ENCODE results near the gene BTC. TPM values are rescaled to one million over a fixed set of nuclear protein-coding genes. Genes with fewer than 3 reads are reported as not detected.

Gene BTC
- total and polyA plus RNA-seq, 9 of the 15 experiments (the other 6 are each of a cell fraction or from before 2014, with no cell fraction given) = not detected

DNA sequence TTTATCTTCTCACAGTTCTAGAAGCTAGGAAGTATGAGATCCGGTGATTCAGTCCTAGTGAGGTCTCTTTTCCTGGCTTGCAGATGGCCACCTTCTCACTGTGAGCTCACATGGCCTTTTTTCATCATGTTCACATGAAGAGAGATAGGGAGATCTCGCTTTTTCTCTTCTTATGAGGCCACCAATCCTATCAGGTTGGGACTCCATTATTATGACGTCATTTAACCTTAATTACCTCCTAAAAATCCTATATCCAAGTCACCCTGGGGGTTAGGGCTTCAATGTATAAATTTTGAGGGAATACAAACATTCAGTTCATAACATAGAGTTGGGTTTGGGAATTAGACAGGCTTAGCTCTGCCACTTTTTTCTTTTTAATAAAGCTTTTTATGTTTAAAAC lies 6.0 kb upstream of the BTC start:
- ATAC-seq (no peak), FAIRE-seq (no peak), DNase-seq (ENCODE audit: extremely low read depth in 1 of 4, low spot score in 3 of 4) (no peak)
- BruUV-seq (replicated peaks) = no TSS peak
- Histone ChIP-seq H3K27me3 (ENCODE audit: control insufficient read depth in 2 of 2, insufficient read depth in 2 of 2, low read length in 2 of 2) (0 out of 5 replicates have a peak, but pooled peaks cover 0 to 2% of the 10 kb centered on the region in 2 experiments), H3K4me1 (replicated peaks in 1 of 2; ENCODE audit: control insufficient read depth in 2 of 2, insufficient read depth in 2 of 2, low read length in 2 of 2) (no peaks in the 10 kb centered on the region), H3K9ac (ENCODE audit: insufficient read depth in 1 of 2, low read depth in 2 of 2, low read length in 2 of 2) (no peak overlapping the region), H3K79me2 (ENCODE audit: control insufficient read depth, insufficient read depth, low read length) (no peaks in the 10 kb centered on the region), H3K4me3 (no peak overlapping the region), H3K4me2 (ENCODE audit: insufficient read depth, low read length) (no peak overlapping the region), H3K9me1 (ENCODE audit: control insufficient read depth, insufficient read depth, low read length) (no peaks in the 10 kb centered on the region), H3K27ac (ENCODE audit: extremely low read depth, low read depth, low read length) (no peak overlapping the region), H2AFZ (ENCODE audit: low read depth, low read length) (no peak overlapping the region), H3K9me3 (replicated peaks; ENCODE audit: control insufficient read depth, insufficient read depth, low read depth, low read length) (no peaks in the 10 kb centered on the region), H3K36me3 (ENCODE audit: control insufficient read depth, insufficient read depth, low read length) (no peaks in the 10 kb centered on the region), H4K20me1 (replicated peaks; ENCODE audit: control insufficient read depth, insufficient read depth, low read length) (no peaks in the 10 kb centered on the region)
- ChIA-PET CTCF (ENCODE audit: low intra/inter-chr PET ratio) (interaction anchor here (0.6 kb wide), 1 partner anchor 196 kb away, joined by 3 read pairs; no protein-coding TSS in a partner anchor), POLR2A (interaction anchor here (0.8 kb wide), 1 partner anchor 198 kb away, joined by 3 read pairs; no protein-coding TSS in a partner anchor)
- 0% methylated on average over 3 of the region's 3 CpGs for WGBS (ENCODE audit: insufficient coverage, low coverage, missing lambda C conversion rate)
- intact Hi-C loops (cut with micrococcal nuclease) = no loop called here
- TF ChIP-seq ZNF41 (CRISPR knock-in tag; conservative IDR thresholded peaks at IDR 0.05) = no peak
- peak; percentile 48; the same call in 1 of the 2 replicates for TF ChIP-seq ATF7 (IDR thresholded peaks at IDR 0.05)
- TF ChIP-seq, protein P1, sequence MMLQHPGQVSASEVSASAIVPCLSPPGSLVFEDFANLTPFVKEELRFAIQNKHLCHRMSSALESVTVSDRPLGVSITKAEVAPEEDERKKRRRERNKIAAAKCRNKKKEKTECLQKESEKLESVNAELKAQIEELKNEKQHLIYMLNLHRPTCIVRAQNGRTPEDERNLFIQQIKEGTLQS (IDR thresholded peaks at IDR 0.05) = peak; percentile 68
- TF ChIP-seq, protein P1 (CRISPR knock-in tag; conservative IDR thresholded peaks at IDR 0.05) = no peak
- TF ChIP-seq ZNF263 (CRISPR knock-in tag; IDR thresholded peaks at IDR 0.05; ENCODE audit: borderline replicate concordance) = no peak
- in situ Hi-C loops (cut with MboI) = no loop called here

DNA sequence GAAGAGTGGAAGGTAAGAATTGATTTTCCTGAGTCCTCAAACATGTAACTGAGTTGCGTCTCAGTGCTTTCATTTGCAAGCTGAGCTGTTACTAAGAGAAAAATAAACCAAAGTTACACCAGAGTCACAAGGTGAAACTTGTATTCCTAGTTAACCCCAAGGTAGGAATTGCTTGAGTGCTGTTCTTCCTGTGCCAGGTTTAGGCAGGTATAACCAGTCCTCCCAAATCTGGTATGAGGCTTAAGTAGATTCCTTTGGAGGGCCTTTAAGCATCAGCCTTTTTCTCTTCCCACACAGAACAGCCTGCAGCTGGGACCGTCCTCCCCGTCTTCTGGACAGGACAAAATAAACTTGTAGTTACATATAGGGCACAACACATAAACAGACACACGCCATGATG lies 2.3 kb upstream of the BTC start:
- peaks cover 0 to 9% of the 10 kb centered on the region in 2 experiments; a peak in 2 of 5 replicates for H3K4me1 ChIP-seq (replicated peaks in 1 of 2; ENCODE audit: control insufficient read depth in 2 of 2, insufficient read depth in 2 of 2, low read length in 2 of 2)
- no TSS peak for BruUV-seq (replicated peaks)
- no peaks in the 10 kb centered on the region for H3K9me1 ChIP-seq (ENCODE audit: control insufficient read depth, insufficient read depth, low read length)
- H2AFZ ChIP-seq (ENCODE audit: low read depth, low read length) = no peak overlapping the region
- no peaks in the 10 kb centered on the region for H3K9me3 ChIP-seq (replicated peaks; ENCODE audit: control insufficient read depth, insufficient read depth, low read depth, low read length)
- ATAC-seq (no peak), DNase-seq (ENCODE audit: extremely low read depth in 1 of 4, low spot score in 3 of 4) (no peak), FAIRE-seq (no peak)
- H3K27me3 ChIP-seq (ENCODE audit: control insufficient read depth in 2 of 2, insufficient read depth in 2 of 2, low read length in 2 of 2) = peaks cover 18 to 24% of the 10 kb centered on the region in 2 experiments; a peak in 3 of 5 replicates
- H3K36me3 ChIP-seq (ENCODE audit: control insufficient read depth, insufficient read depth, low read length) = no peaks in the 10 kb centered on the region
- no peak overlapping the region for H3K4me3 ChIP-seq
- no peaks in the 10 kb centered on the region for H3K79me2 ChIP-seq (ENCODE audit: control insufficient read depth, insufficient read depth, low read length)
- H3K9ac ChIP-seq (ENCODE audit: insufficient read depth in 1 of 2, low read depth in 2 of 2, low read length in 2 of 2) = no peak overlapping the region
- 0% methylated on average over 4 of the region's 4 CpGs for WGBS (ENCODE audit: insufficient coverage, low coverage, missing lambda C conversion rate)
- no peaks in the 10 kb centered on the region for H4K20me1 ChIP-seq (replicated peaks; ENCODE audit: control insufficient read depth, insufficient read depth, low read length)
- intact Hi-C loops (cut with micrococcal nuclease) = no loop called here
- H3K4me2 ChIP-seq (ENCODE audit: insufficient read depth, low read length) = no peak overlapping the region
- ChIA-PET POLR2A (no interaction called here), CTCF (ENCODE audit: low intra/inter-chr PET ratio) (no interaction called here)
- H3K27ac ChIP-seq (ENCODE audit: extremely low read depth, low read depth, low read length) = no peak overlapping the region
- in situ Hi-C loops (cut with MboI) = no loop called here
- TF ChIP-seq ZFX (CRISPR knock-in tag; IDR thresholded peaks at IDR 0.05) (no peak), ZNF511 (CRISPR knock-in tag; IDR thresholded peaks at IDR 0.05) (no peak), DMBX1 (CRISPR knock-in tag; IDR thresholded peaks at IDR 0.05; ENCODE audit: borderline replicate concordance) (no peak), ZNF592 (IDR thresholded peaks at IDR 0.05) (no peak), EGR1 (conservative IDR thresholded peaks at IDR 0.05) (no peak), SOX6 (IDR thresholded peaks at IDR 0.05) (no peak)
